BLaER1 treated with 17β-estradiol and CSF1 and Interleukin-3, amounts not matched to agents 10 nM and 100 nM (cell line): ENCODE results near the gene SYTL1.
A peak's percentile ranks its signal among the peaks of the same experiment; 100 is the strongest.

Experiments
- H3K27ac ChIP-seq, 11 experiments: shearing (Covaris generic); formaldehyde crosslinking; 2 replicates each; pipeline ENCODE4 v1.8.1; 2022
- H3K27me3 ChIP-seq, 11 experiments: shearing (Covaris generic); formaldehyde crosslinking; 2 replicates each; pipeline ENCODE4 v1.8.1; 2022
- H3K36me3 ChIP-seq, 11 experiments: shearing (Covaris generic); formaldehyde crosslinking; 2 replicates each; pipeline ENCODE4 v1.8.1; 2022
- H3K4me1 ChIP-seq, 10 experiments: shearing (Covaris generic); formaldehyde crosslinking; 2 replicates each; pipeline ENCODE4 v1.8.1; 2022
- H3K4me2 ChIP-seq, 11 experiments: shearing (Covaris generic); formaldehyde crosslinking; 2 replicates each; pipeline ENCODE4 v1.8.1; 2022
- H3K4me3 ChIP-seq, 10 experiments: shearing (Covaris generic); formaldehyde crosslinking; 2 replicates each; pipeline ENCODE4 v1.8.1; 2022
- H3K9ac ChIP-seq, 11 experiments: shearing (Covaris generic); formaldehyde crosslinking; 2 replicates each; pipeline ENCODE4 v1.8.1; 2022
- H3K9me3 ChIP-seq, 11 experiments: shearing (Covaris generic); formaldehyde crosslinking; replicated peaks in 1 of 11; 2 replicates each; pipeline ENCODE4 v1.8.1; 2022
- H4K20me1 ChIP-seq, 11 experiments: shearing (Covaris generic); formaldehyde crosslinking; 2 replicates each; pipeline ENCODE4 v1.8.1; 2022
- Cebpa-rat ChIP-seq, 11 experiments: shearing (Covaris generic); IDR thresholded peaks; 2 replicates each; pipeline ENCODE4 v1.8.1; 2022

The SYTL1 gene

DNA sequence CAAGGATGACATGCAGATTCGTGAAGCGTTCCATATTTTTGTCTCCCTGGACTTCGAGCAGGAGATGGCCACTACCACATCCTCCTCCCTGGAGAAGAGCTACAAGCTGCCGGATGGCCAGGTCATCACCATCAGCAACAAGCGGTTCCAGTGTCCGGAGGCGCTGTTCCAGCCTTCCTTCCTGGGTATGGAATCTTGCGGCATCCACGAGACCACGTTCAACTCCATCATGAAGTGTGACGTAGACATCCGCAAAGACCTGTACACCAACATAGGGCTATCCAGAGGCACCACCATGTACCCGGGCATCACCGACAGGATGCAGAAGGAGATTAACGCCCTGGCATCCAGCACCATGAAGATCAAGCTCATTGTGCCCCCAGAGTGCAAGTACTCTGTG, 16.5 kb upstream of the SYTL1 start:
- Histone ChIP-seq H3K4me1 (peaks cover 28 to 74% (median 53%) of the 10 kb centered on the region in 10 experiments), H3K4me3 (no peak overlapping the region), H3K36me3 (peaks cover 31 to 67% (median 60%) of the 10 kb centered on the region in 11 experiments), H3K4me2 (0 out of 22 replicates have a peak overlapping the region, but pooled peaks of 1 of the 11 experiments have one; percentile 54), H3K27ac (no peak overlapping the region), H4K20me1 (peaks cover 4 to 63% (median 28%) of the 10 kb centered on the region in 11 experiments; a peak in 18 of 22 replicates), H3K27me3 (no peaks in the 10 kb centered on the region), H3K9me3 (no peaks in the 10 kb centered on the region), H3K9ac (peak overlapping the region in 4 of 11 experiments; percentile 10 to 97 (median 17); a peak in 5 of 22 replicates)
- TF ChIP-seq Cebpa-rat (IDR thresholded peaks at IDR 0.05), result no peak

DNA sequence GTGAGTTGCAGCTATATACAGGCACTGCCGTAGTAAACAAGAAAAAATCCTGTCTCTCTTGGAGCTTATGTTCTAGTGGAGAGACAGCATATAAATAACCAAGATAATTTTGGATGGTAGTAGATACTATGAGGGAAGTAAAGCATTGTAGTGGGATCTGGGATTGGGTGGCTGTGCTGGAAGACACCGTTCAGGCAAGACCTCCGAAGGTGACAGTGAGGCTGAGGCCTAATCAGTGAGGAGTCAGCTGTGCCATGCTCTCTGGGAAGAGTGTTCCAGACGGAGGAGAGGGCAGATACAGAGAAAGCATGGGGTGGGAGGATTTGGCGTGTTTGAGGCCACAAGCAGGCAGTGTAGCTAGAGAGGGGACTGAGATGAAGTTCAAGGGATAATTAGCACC, 13.9 kb upstream of the SYTL1 start:
- TF ChIP-seq Cebpa-rat (IDR thresholded peaks at IDR 0.05), result no peak
- Histone ChIP-seq H4K20me1 (peaks cover 11 to 87% (median 40%) of the 10 kb centered on the region in 11 experiments; a peak in 18 of 22 replicates), H3K27me3 (no peaks in the 10 kb centered on the region), H3K4me3 (no peak overlapping the region), H3K4me2 (no peak overlapping the region), H3K4me1 (peaks cover 22 to 87% (median 58%) of the 10 kb centered on the region in 10 experiments), H3K9ac (peak overlapping the region in 5 of 11 experiments; percentile 1 to 53 (median 24); a peak in 2 of 22 replicates), H3K27ac (0 out of 22 replicates have a peak overlapping the region, but pooled peaks of 1 of the 11 experiments have one; percentile 1), H3K9me3 (no peaks in the 10 kb centered on the region), H3K36me3 (peaks cover 55 to 94% (median 86%) of the 10 kb centered on the region in 11 experiments)

DNA sequence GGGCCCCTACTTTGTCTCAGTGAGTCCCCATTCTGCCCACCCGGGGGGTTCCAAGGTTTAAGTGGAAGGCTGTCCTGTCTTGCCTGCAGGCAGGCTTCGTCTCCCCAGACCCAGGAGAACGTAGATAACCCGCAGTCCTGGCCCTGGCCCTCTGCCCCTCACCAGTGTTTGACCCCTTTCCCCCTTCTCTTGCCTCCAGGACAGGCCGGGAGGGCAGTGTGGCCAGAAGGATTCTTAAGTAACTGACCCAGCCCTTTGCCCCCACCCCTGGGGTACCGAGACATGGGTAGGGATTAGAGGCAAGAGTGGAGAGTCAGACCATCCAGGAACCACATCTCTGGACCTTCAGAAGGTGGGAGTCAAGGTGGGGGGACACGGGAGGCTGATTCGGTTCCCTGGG, 11.0 kb upstream of the SYTL1 start:
- no peak for TF ChIP-seq Cebpa-rat (IDR thresholded peaks at IDR 0.05)
- H3K27me3 ChIP-seq, result no peaks in the 10 kb centered on the region
- no peak overlapping the region for H3K4me3 ChIP-seq
- no peaks in the 10 kb centered on the region for H3K9me3 ChIP-seq
- H3K27ac ChIP-seq, result peak overlapping the region in 2 of 11 experiments; percentile 14 to 30; a peak in 3 of 22 replicates
- H3K4me2 ChIP-seq, result peak overlapping the region in 1 of 11 experiments; percentile 72; a peak in 1 of 22 replicates
- H3K9ac ChIP-seq, result peak overlapping the region in 5 of 11 experiments; percentile 2 to 38 (median 26); a peak in 4 of 22 replicates
- peaks cover 67 to 100% (median 96%) of the 10 kb centered on the region in 11 experiments for H3K36me3 ChIP-seq
- H4K20me1 ChIP-seq, result peaks cover 11 to 72% (median 40%) of the 10 kb centered on the region in 11 experiments; a peak in 18 of 22 replicates
- peaks cover 7 to 59% (median 36%) of the 10 kb centered on the region in 10 experiments; a peak in 17 of 20 replicates for H3K4me1 ChIP-seq

DNA sequence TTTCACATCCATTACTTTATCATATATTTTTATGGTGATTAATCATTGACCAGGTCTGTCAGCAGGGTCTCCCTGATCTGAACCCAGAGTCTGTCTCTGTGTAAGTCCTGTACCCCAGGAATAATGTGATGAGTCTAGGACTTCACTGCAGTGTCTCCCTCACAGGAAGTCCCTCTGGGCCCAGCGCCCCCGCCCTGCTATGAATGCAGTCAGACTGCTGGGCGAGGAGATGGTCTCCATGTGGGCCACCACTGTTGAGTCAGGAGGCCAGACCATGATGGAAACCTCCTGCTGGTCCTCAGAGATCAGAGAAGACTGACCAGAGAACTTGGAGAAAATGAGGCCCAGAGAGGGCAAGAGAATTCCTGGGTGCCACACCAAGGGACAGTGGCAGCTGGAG, 10.4 kb upstream of the SYTL1 start:
- no peak overlapping the region for H3K4me3 ChIP-seq
- H3K27ac ChIP-seq, result peak overlapping the region in 6 of 11 experiments; percentile 14 to 52 (median 26); a peak in 6 of 22 replicates
- H4K20me1 ChIP-seq, result peaks cover 11 to 67% (median 38%) of the 10 kb centered on the region in 11 experiments; a peak in 18 of 22 replicates
- no peaks in the 10 kb centered on the region for H3K9me3 ChIP-seq
- peak overlapping the region in 9 of 11 experiments; percentile 2 to 38 (median 19); a peak in 7 of 22 replicates for H3K9ac ChIP-seq
- no peaks in the 10 kb centered on the region for H3K27me3 ChIP-seq
- no peak for TF ChIP-seq Cebpa-rat (IDR thresholded peaks at IDR 0.05)
- H3K4me2 ChIP-seq, result peak overlapping the region in 2 of 11 experiments; percentile 17 to 72; a peak in 4 of 22 replicates
- H3K36me3 ChIP-seq, result peaks cover 71 to 100% (median 97%) of the 10 kb centered on the region in 11 experiments
- H3K4me1 ChIP-seq, result peaks cover 7 to 52% (median 31%) of the 10 kb centered on the region in 10 experiments; a peak in 17 of 20 replicates

DNA sequence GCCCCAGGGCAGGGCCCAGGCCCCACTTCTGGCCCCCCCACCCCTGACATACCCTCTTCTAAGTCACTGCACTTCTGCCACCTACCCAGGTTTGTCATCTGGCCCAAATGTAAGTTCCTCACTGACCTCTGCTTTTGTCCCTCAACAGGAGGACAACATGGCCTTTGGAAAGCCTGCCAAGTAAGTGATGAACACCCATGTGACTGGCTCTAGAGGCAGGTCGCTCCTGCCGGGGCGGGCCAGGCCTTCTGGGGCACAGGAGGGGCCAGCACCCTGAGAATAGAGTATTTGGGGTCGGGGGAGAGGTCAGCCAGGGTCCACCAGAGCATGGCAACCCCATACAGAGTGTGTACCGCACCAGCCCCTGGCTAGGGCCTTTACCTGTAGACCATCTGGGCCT, 9.9 kb upstream of the SYTL1 start:
- Histone ChIP-seq H3K27me3 (no peaks in the 10 kb centered on the region), H3K9me3 (no peaks in the 10 kb centered on the region), H3K36me3 (peaks cover 76 to 100% (median 97%) of the 10 kb centered on the region in 11 experiments), H4K20me1 (peaks cover 9 to 62% (median 34%) of the 10 kb centered on the region in 11 experiments; a peak in 18 of 22 replicates), H3K4me3 (no peak overlapping the region), H3K4me2 (peak overlapping the region in 5 of 11 experiments; percentile 17 to 72 (median 33); a peak in 8 of 22 replicates), H3K27ac (peak overlapping the region in 8 of 11 experiments; percentile 14 to 52 (median 32); a peak in 11 of 22 replicates), H3K9ac (peak overlapping the region in 8 of 11 experiments; percentile 6 to 41 (median 18); a peak in 11 of 22 replicates), H3K4me1 (peaks cover 7 to 48% (median 27%) of the 10 kb centered on the region in 10 experiments; a peak in 17 of 20 replicates)
- no peak for TF ChIP-seq Cebpa-rat (IDR thresholded peaks at IDR 0.05)

DNA sequence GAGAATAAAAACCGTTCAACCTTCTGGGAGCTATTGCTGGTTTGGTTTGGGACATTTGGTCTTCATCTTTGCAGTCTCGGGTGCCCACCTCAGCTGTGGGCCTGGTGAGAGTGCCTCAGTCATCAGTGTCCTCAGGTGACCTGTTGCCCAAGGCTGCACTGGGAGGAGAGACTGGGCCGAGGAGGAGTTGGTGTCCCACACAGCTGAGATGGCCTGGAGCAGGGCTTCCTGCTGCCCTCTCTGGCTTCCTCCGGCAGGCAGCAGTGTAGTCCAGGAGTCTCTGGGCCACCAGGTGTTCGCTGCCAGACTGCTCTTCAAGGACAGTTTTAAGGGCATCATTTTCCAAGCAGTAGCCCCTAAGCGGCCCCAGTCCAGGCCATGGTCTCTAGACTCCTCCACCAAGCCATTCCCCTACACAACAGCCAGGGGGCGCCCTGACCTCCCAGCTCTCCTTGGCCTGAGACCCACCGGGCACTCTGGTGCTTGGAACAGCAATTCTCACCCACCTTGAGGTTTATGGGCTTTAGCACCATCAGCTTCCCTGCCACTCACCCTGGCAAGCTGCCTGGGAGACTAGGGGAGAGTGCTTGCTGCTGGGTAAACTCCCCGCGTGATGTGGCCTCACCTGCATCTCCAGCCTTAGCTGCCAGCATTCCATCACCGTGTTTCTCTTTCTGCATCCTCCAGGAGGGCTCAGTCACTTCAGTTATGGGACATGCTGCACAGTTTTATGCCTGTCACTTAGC, 9.1 kb upstream of the SYTL1 start:
- no peak overlapping the region for H3K4me3 ChIP-seq
- H3K4me2 ChIP-seq, result peak overlapping the region in 5 of 11 experiments; percentile 17 to 72 (median 33); a peak in 7 of 22 replicates
- H3K27me3 ChIP-seq, result no peaks in the 10 kb centered on the region
- peak overlapping the region in 8 of 11 experiments; percentile 6 to 41 (median 18); a peak in 9 of 22 replicates for H3K9ac ChIP-seq
- no peak for TF ChIP-seq Cebpa-rat (IDR thresholded peaks at IDR 0.05)
- peak overlapping the region in 7 of 11 experiments; percentile 11 to 52 (median 32); a peak in 10 of 22 replicates for H3K27ac ChIP-seq
- no peaks in the 10 kb centered on the region for H3K9me3 ChIP-seq
- H4K20me1 ChIP-seq, result peaks cover 1 to 54% (median 26%) of the 10 kb centered on the region in 11 experiments; a peak in 17 of 22 replicates
- H3K36me3 ChIP-seq, result peaks cover 74 to 99% (median 90%) of the 10 kb centered on the region in 11 experiments
- H3K4me1 ChIP-seq, result peaks cover 7 to 40% (median 23%) of the 10 kb centered on the region in 10 experiments; a peak in 17 of 20 replicates

DNA sequence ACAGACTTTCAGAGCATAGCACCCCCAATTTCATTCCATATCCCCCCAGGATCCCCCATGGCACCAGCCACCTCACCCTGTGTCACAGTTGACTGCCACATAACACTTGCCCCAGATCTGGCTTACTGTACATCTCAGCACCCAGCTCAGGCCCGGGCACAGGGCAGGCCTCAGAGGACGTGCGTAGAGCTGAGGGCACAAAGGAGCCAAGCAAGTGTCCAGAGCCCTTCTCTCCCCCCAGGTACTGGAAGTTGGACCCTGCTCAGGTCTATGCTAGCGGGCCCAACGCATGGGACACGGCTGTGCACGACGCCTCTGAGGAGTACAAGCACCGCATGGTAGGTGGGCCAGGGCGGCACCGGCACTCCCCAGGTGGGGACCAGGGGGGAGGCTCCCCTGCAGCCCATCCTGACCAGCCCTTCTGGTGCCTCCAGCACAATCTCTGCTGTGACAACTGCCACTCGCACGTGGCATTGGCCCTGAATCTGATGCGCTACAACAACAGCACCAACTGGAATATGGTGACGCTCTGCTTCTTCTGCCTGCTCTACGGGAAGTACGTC, 8.0 kb upstream of the SYTL1 start:
- Histone ChIP-seq H3K4me2 (no peak overlapping the region), H3K4me1 (peaks cover 8 to 39% (median 20%) of the 10 kb centered on the region in 10 experiments), H3K4me3 (no peak overlapping the region), H3K27me3 (no peaks in the 10 kb centered on the region), H3K9me3 (no peaks in the 10 kb centered on the region), H3K27ac (no peak overlapping the region; a peak in 2 of 22 replicates), H4K20me1 (peaks cover 0 to 43% (median 15%) of the 10 kb centered on the region in 11 experiments; a peak in 16 of 22 replicates), H3K36me3 (peaks cover 64 to 90% (median 80%) of the 10 kb centered on the region in 11 experiments), H3K9ac (no peak overlapping the region)
- no peak for TF ChIP-seq Cebpa-rat (IDR thresholded peaks at IDR 0.05)
